GM10847 (cell line): Measurements from ENCODE around the gene CYP46A1.

Experiments used
- POLR2A ChIP-seq: IDR thresholded peaks from 2 replicates; pipeline ENCODE4 v1.6.1; 2011; ENCODE audit not compliant: insufficient read length; ENCODE audit errors: extremely low read depth

The CYP46A1 gene

GRCh38 chr14:99769799-99770198 is 85.7 kb downstream of the CYP46A1 start:
- no peak for TF ChIP-seq POLR2A

- no peak for TF ChIP-seq POLR2A
Observed at GRCh38 chr14:99772371-99773283, 88.5 kb downstream of the CYP46A1 start.

DNA sequence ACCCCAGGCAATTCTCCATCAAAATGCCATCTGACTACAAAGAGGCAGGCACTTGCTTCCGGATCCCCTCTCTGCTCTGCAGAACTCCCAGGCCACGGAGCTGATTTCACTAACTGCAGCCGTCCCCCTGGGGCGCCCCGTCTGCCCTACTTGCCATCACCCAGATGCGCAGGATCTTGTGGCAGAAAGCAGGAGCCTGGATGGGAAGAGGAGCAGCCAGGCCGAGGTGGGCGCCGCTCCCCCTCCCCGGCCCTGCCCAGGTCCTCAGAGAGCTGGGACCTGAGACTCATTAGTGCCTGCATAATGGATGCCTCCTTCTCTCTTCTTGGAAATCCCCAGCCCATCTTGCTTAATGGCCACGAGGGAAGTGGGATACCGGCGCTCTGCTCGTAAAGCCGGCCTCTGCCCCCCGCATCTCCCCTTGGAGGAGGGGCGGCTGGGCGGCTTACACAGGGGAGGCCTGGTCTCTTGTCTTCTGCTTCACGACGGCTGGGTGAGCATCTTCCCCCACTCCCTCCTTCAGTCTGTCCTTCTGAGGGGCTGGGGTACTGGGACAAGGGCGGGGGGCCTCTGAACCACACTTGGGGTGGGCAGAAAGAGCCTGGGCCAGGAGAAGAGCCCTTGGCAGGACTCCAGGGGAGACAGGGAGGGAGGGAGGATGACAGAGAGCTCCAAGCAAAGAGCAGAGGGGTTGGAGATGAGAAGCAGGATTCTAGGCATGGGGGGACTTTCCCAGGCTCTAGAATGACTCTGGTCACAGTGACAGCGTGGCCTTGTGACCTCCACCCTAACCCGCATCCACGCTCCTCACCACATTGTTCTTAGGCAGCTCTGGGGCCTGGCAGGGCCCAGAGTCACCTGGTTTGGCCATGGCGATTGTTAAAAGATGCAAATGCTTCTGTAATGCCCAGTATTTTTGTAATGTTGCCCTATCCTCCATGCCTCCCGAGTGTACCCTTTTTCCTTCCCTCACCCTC is 89.7 kb downstream of the CYP46A1 start:
- TF ChIP-seq POLR2A: no peak

GRCh38 chr14:99774556-99775307 is 90.6 kb downstream of the CYP46A1 start:
- TF ChIP-seq POLR2A: no peak

DNA sequence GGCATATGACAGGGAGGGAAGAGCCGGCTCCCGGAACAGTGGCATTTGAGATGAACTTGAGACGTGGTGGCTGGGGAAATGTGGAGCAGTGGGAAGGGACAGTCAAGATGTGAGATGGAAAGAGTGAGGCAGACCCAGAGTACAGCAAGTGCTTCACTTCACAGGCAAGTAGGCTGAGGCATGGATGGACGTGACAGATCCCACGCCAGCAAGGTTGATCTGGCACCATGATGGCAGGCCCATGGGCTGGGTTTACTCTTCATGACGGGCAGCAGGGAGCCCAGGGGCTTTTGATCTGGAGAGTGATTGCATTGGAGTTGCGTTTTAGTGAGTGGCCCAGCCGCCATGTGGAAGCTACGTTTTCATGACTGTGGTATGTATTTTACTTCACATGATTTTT is 91.3 kb downstream of the CYP46A1 start:
- no peak for TF ChIP-seq POLR2A
